AG09309 (cell line): ENCODE data around the gene RARA.
A peak's percentile ranks its signal among the peaks of the same experiment; 100 is the strongest.

Experiments used
- DNase-seq: peaks from one replicate; pipeline ENCODE4 v3.0.0-alpha.2; 2010; ENCODE audit warnings: low read depth
- H3K4me3 ChIP-seq: 2 replicates; pipeline ENCODE4 v1.5.1; 2011; ENCODE audit warnings: mild to moderate bottlenecking, low read depth, low read length, moderate library complexity; ENCODE audit not compliant: control insufficient read depth
- TF ChIP-seq, protein P1 (sequence below): IDR thresholded peaks from 2 replicates; pipeline ENCODE4 v1.5.1; 2011; ENCODE audit warnings: mild to moderate bottlenecking, low read depth, low read length, inconsistent platforms; ENCODE audit not compliant: insufficient read depth, control insufficient read depth; ENCODE audit errors: missing control alignments

The RARA gene

DNA sequence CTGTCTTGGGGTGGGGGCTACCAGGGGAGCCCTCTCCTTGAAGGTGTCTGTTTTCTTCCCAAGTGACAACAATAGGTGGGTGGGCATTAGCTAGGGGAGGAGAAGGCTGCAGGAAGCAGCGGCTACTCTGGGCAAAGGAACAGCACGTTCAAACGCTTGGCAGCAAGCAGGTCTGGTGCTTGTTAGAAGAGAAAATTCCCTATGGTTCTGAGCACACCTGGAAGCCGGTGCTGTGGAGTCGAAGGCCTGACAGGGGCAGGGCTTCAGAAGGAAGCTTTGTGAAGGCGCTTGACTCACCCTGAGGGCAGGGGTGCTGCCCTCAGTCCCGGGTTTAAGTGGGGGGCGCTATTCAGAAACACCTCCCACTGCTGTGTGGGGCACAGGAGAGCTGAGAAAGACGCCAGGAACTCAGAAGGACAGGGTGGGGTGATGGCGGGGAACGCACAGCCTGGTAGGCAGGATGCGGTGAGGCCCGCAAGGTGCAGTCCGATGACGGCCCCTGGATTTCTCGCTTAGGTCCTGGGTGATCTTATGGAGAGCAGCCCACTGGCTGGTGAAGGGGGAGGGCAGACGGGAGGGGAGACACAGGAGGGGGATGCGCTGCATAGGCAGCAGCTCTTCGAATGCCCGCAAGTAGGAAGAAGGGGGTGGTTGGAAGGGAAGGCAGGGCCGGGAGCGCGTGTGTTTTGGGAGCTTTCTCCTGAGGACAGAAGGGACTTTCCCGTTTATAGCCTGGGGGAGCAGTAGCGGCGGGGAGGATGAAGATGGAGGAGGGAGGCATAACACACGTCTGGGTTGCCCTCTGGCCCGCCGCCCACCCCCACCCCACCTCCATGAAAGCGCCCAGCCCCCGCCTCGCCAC, 52.3 kb downstream of the RARA start:
- H3K4me3 ChIP-seq: no peak overlapping the region
- TF ChIP-seq, protein P1, sequence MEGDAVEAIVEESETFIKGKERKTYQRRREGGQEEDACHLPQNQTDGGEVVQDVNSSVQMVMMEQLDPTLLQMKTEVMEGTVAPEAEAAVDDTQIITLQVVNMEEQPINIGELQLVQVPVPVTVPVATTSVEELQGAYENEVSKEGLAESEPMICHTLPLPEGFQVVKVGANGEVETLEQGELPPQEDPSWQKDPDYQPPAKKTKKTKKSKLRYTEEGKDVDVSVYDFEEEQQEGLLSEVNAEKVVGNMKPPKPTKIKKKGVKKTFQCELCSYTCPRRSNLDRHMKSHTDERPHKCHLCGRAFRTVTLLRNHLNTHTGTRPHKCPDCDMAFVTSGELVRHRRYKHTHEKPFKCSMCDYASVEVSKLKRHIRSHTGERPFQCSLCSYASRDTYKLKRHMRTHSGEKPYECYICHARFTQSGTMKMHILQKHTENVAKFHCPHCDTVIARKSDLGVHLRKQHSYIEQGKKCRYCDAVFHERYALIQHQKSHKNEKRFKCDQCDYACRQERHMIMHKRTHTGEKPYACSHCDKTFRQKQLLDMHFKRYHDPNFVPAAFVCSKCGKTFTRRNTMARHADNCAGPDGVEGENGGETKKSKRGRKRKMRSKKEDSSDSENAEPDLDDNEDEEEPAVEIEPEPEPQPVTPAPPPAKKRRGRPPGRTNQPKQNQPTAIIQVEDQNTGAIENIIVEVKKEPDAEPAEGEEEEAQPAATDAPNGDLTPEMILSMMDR: no peak
- DNase-seq: no peak

DNA sequence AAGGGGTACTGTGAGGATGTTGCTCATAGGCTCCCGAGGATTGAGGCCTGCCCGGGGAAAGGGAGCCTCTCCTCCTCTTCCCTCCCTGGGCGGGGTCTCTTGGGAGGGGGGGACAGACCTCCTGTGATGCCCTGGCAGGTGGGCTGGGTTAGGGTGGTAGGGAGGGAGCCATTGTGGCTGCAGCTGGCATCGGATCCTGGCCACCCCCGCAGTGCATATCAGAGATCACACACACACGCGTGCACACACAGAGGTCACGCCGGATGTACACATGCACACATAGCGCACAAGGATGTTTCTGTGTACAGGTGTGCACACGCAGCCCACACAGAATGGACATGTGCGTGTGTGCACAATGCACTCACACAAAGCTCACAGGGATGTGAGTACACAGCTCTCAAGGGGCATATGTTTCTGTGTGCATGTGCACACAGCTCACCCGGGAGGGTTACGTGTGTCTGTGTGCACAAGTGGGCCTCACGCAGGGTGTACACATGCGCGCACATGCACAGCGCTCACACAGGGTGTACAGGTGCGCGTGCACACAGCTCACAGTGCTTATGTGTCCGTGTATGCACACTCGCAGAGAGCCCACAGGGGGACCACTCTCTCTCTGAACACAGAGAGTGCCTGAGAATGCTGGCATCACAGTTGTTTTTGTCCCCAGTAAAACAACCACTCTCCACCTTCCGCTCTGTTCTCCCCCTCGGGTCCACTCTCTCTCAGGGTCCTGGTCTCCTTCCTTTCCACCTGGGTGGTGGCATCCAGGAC, 53.1 kb downstream of the RARA start:
- TF ChIP-seq, protein P1: no peak
- DNase-seq: no peak
- peak overlapping the region; percentile 55 for H3K4me3 ChIP-seq

DNA sequence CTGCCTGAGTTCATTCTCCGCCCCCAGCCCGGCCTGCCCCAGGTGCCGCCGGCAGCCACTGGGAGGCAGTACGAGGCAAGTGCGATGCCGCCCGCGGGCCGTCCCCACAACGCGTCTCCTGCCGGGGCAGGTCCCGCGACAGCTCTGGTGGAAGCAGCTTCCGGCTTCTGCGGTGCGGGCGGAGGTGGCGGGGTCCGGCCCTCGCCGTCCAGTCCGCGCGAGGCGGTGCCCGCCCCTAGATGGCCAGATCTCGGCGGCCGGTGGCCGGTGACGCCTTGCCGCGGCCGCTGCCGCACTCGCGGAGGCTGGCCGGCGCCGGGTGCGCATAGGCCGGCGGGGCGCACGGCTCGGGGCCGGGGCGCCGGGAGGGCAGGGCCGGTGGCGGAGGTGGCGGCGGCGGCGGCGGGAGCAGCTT, 53.7 kb downstream of the RARA start:
- no peak for DNase-seq
- H3K4me3 ChIP-seq: peak overlapping the region; percentile 55
- TF ChIP-seq, protein P1: peak; percentile 76

DNA sequence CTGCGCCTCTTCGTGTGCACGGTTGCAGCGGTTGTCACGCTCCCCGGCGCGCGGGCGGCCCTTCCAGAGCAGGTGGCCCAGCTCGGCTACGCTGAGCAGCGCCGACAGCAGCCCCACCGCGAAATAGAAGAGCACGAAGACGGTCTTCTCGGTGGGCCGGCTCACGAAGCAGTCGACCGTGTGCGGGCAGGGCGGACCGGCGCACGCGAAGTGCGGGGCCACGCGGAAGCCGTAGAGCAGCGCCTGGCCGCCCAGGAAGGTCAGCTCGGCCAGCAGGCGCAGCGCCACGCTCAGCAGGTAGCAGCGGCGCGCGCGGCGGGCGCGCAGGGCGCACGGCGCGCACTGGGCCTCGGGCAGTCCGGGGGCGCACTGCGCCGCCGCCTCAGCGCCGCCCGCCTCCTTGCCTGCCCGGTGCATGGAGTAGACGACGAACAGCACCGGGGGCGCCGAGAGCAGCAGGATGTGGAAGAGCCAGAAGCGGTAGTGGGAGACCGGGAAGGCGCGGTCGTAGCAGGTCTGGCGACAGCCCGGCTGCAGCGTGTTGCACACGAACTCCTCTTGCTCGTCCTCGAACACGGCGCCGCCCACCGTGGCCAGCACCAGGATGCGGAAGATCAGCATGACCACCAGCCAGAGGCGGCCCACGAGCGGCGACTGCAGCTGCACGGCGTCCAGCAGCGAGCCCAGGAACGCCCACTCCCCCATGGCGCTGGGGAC, 54.3 kb downstream of the RARA start:
- no peak for DNase-seq
- TF ChIP-seq, protein P1: no peak
- peak overlapping the region; percentile 55 for H3K4me3 ChIP-seq

DNA sequence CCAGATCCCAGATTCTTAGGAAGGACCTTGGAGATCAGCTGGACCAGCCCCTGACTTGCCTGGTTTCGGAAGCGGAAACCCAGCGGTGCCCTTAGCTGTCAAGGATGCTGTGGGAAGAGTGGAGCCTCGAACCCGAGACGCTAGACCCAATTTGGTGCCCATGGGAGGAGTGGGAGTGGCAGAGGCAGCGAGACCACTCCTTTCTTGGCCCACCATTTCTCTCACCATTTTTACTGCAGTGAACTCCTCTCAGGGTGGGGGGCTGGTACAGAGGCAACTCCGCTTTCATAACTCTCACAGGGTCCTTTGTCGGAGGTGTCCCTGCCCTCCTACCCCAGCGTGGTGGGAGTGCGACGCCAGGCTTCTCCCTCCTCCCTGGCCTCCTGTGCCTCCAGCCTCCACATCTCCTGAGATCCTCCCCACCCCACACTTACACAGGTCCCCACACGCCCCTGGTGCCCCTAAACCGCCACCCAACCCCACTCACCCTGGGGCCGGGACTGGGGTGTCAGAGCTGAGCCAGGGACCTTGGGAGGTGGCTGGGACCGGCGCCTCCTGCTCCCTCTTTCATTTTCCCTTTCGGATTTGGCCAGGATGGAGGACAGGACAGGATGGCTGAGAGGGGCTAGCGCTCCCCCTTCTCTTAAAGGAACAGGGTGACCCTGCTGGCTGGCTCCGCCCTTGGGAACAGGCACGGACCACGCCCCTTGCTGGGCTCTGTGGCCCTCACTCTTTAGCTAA, 55.3 kb downstream of the RARA start, which contains the start of gene GJD3:
Gene GJD3, minus strand, starts transcription at position 617 of the 741 bp plus-strand sequence. CDS start 922 bp downstream, outside the sequence.
- DNase-seq: no peak
- TF ChIP-seq, protein P1: no peak
- peak within 1 kb of the TSS; percentile 55 for H3K4me3 ChIP-seq

DNA sequence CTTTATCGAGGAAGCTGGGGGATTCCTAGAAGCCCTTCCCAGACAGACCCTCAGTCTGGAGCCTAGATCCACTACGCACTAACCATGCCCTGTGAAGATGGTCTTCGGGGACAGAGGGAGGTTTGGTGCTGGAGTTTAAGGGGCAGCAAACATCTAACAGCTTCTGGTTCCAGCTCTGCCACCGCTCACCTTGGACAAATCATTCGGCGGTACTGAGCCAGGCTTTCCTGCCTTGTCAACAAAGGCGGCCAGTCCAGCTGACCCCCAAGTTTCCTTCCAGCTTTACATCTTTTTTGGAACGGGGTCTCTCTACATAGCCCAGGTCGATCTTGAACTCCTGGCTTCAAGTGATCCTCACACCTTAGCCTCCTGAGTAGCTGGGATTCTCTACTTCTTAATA, 55.9 kb downstream of the RARA start:
- DNase-seq: no peak
- TF ChIP-seq, protein P1: no peak
- no peak overlapping the region for H3K4me3 ChIP-seq
